HL-60 (cell line): Measurements from ENCODE around the gene SLK.

Experiments used
- POLR2AphosphoS5 ChIP-seq: IDR thresholded peaks from 2 replicates; pipeline ENCODE4 v1.6.1; 2012; ENCODE audit warnings: low read depth
- TF ChIP-seq, protein P1 (sequence below): IDR thresholded peaks from one replicate; pipeline ENCODE4 v1.5.1; 2011; ENCODE audit warnings: low read length, control low read depth, inconsistent platforms; ENCODE audit not compliant: insufficient read depth
- TF ChIP-seq, protein P2 (sequence below): IDR thresholded peaks from 2 replicates; pipeline ENCODE4 v1.6.1; 2012; ENCODE audit warnings: low read depth; ENCODE audit not compliant: insufficient replicate concordance

DNA sequence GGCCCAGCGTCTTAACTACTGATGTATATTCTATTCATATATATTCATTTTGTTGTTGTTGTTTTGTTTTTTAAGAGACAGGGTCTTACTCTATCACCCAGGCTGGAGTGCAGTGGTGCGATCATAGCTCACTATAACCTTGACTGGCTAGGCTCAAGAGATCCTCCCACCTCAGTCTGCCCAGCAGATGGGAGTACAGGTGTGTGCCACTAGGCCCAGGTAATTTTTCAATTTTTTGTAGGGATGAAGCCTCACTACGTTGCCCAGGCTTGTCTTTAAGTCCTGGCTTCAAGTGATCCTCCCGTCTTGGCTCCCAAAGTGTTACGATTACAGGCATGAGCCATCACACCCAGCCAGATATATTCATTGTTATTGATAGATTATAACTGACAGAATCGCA is 36.1 kb upstream of the SLK start:
- TF ChIP-seq, protein P1, sequence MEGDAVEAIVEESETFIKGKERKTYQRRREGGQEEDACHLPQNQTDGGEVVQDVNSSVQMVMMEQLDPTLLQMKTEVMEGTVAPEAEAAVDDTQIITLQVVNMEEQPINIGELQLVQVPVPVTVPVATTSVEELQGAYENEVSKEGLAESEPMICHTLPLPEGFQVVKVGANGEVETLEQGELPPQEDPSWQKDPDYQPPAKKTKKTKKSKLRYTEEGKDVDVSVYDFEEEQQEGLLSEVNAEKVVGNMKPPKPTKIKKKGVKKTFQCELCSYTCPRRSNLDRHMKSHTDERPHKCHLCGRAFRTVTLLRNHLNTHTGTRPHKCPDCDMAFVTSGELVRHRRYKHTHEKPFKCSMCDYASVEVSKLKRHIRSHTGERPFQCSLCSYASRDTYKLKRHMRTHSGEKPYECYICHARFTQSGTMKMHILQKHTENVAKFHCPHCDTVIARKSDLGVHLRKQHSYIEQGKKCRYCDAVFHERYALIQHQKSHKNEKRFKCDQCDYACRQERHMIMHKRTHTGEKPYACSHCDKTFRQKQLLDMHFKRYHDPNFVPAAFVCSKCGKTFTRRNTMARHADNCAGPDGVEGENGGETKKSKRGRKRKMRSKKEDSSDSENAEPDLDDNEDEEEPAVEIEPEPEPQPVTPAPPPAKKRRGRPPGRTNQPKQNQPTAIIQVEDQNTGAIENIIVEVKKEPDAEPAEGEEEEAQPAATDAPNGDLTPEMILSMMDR = no peak
- no peak for TF ChIP-seq POLR2AphosphoS5
- TF ChIP-seq, protein P2, sequence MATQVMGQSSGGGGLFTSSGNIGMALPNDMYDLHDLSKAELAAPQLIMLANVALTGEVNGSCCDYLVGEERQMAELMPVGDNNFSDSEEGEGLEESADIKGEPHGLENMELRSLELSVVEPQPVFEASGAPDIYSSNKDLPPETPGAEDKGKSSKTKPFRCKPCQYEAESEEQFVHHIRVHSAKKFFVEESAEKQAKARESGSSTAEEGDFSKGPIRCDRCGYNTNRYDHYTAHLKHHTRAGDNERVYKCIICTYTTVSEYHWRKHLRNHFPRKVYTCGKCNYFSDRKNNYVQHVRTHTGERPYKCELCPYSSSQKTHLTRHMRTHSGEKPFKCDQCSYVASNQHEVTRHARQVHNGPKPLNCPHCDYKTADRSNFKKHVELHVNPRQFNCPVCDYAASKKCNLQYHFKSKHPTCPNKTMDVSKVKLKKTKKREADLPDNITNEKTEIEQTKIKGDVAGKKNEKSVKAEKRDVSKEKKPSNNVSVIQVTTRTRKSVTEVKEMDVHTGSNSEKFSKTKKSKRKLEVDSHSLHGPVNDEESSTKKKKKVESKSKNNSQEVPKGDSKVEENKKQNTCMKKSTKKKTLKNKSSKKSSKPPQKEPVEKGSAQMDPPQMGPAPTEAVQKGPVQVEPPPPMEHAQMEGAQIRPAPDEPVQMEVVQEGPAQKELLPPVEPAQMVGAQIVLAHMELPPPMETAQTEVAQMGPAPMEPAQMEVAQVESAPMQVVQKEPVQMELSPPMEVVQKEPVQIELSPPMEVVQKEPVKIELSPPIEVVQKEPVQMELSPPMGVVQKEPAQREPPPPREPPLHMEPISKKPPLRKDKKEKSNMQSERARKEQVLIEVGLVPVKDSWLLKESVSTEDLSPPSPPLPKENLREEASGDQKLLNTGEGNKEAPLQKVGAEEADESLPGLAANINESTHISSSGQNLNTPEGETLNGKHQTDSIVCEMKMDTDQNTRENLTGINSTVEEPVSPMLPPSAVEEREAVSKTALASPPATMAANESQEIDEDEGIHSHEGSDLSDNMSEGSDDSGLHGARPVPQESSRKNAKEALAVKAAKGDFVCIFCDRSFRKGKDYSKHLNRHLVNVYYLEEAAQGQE = no peak
